OCI-LY1 (cell line): ENCODE results near the gene CACNA1C.

Experiments
- H2AFZ ChIP-seq: fragments of 200-600 bp; sonication (generic), shearing (Covaris generic); 2 replicates; pipeline ENCODE4 v1.6.0; 2014; ENCODE audit warnings: antibody characterized with exemption, mild to moderate bottlenecking, low read length
- H3F3A ChIP-seq: fragments of 200-600 bp; sonication (generic), shearing (Covaris generic); 2 replicates; pipeline ENCODE4 v1.6.0; 2014; ENCODE audit warnings: mild to moderate bottlenecking, antibody characterized with exemption, low read length, moderate library complexity; ENCODE audit not compliant: insufficient read depth
- H3K27ac ChIP-seq: fragments of 200-600 bp; sonication (generic); 2 replicates; pipeline ENCODE4 v1.5.1; 2014; ENCODE audit warnings: low read length, mixed run types, mild to moderate bottlenecking, low read depth; ENCODE audit not compliant: poor library complexity, severe bottlenecking
- H3K27me3 ChIP-seq: fragments of 200-600 bp; sonication (generic); 2 replicates; pipeline ENCODE4 v1.6.0; 2014; ENCODE audit warnings: antibody characterized with exemption, mild to moderate bottlenecking, low read length, moderate library complexity; ENCODE audit not compliant: insufficient read depth
- H3K36me3 ChIP-seq: fragments of 200-600 bp; sonication (generic); 2 replicates; pipeline ENCODE4 v1.6.1; 2014; ENCODE audit warnings: mild to moderate bottlenecking, antibody characterized with exemption, low read length, moderate library complexity, mixed read lengths; ENCODE audit not compliant: insufficient read depth
- H3K4me1 ChIP-seq: fragments of 200-600 bp; sonication (generic); 2 replicates; pipeline ENCODE4 v1.5.1; 2014; ENCODE audit warnings: mild to moderate bottlenecking, low read length, moderate library complexity; ENCODE audit not compliant: insufficient read depth, severe bottlenecking
- H3K4me2 ChIP-seq: fragments of 200-600 bp; sonication (generic), shearing (Covaris generic); 2 replicates; pipeline ENCODE4 v1.6.1; 2014; ENCODE audit warnings: low read length
- H3K4me3 ChIP-seq: fragments of 200-600 bp; sonication (generic); 2 replicates; pipeline ENCODE4 v1.5.1; 2014; ENCODE audit warnings: low read length, low read depth, mild to moderate bottlenecking, mixed read lengths; ENCODE audit not compliant: poor library complexity, severe bottlenecking
- H3K79me2 ChIP-seq: fragments of 200-600 bp; shearing (Covaris generic); 2 replicates; pipeline ENCODE4 v1.6.1; 2016; ENCODE audit warnings: mixed run types, low read length, mixed read lengths; ENCODE audit not compliant: insufficient read depth
- H3K9ac ChIP-seq: fragments of 200-600 bp; sonication (generic), shearing (Covaris generic); 2 replicates; pipeline ENCODE4 v1.6.1; 2014; ENCODE audit warnings: mild to moderate bottlenecking, low read length, mixed read lengths
- H3K9me2 ChIP-seq: fragments of 200-600 bp; sonication (generic), shearing (Covaris generic); 2 replicates; pipeline ENCODE4 v1.6.1; 2014; ENCODE audit warnings: low read depth, mild to moderate bottlenecking, low read length, mixed read lengths
- H3K9me3 ChIP-seq: fragments of 200-600 bp; shearing (Covaris generic); 2 replicates; pipeline ENCODE4 v1.6.1; 2014; ENCODE audit warnings: low read length, mixed read lengths
- H4K20me1 ChIP-seq: fragments of 200-600 bp; sonication (generic), shearing (Covaris generic); 2 replicates; pipeline ENCODE4 v1.6.0; 2016; ENCODE audit warnings: mild to moderate bottlenecking, low read length; ENCODE audit not compliant: insufficient read depth
- EZH2 ChIP-seq: fragments of 200-600 bp; sonication (generic), shearing (Covaris generic); IDR thresholded peaks from 2 replicates; pipeline ENCODE4 v1.8.0; 2017; ENCODE audit warnings: borderline replicate concordance, mixed run types, mild to moderate bottlenecking, antibody characterized with exemption, low read length, moderate library complexity, mixed read lengths
- TF ChIP-seq, protein P1 (sequence below): fragments of 200-600 bp; sonication (generic), shearing (Covaris generic); IDR thresholded peaks from 2 replicates; pipeline ENCODE4 v1.5.1; 2017; ENCODE audit warnings: mild to moderate bottlenecking, antibody characterized with exemption, low read length, moderate library complexity, mixed read lengths

Gene CACNA1C

DNA sequence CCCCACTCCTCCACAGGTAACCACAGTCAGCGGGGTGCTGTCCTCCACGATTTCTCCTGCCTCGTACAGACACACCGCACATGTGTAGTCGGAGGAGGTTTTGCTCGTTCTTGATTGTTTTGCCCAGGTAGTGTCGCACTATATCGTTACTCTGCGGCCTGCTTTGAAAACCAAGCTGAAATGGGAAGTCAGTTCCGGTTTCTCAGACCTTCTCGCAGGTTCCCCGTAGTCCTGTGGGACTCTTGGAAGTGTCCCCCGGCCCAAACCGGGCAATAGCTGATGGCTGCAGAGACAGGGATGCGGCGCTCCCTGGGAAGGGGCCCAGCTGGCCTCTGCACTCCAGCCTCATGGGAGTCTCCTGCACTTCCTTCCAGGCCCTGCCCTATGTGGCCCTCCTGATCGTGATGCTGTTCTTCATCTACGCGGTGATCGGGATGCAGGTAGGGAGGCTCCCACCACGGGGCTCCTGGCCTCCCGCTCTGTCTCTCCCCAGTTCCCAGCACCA, 600.7 kb downstream of the CACNA1C start:
- Histone ChIP-seq H3K27ac (no peak overlapping the region), H3K9me2 (no peaks in the 10 kb centered on the region), H4K20me1 (no peaks in the 10 kb centered on the region), H3K9me3 (no peaks in the 10 kb centered on the region), H3K36me3 (no peaks in the 10 kb centered on the region), H3K79me2 (no peaks in the 10 kb centered on the region), H3K9ac (no peak overlapping the region), H3K4me3 (no peak overlapping the region), H3K4me2 (no peak overlapping the region), H3K4me1 (no peaks in the 10 kb centered on the region), H3F3A (no peaks in the 10 kb centered on the region), H2AFZ (no peak overlapping the region), H3K27me3 (no peaks in the 10 kb centered on the region)
- no peak for TF ChIP-seq EZH2
- TF ChIP-seq, protein P1, sequence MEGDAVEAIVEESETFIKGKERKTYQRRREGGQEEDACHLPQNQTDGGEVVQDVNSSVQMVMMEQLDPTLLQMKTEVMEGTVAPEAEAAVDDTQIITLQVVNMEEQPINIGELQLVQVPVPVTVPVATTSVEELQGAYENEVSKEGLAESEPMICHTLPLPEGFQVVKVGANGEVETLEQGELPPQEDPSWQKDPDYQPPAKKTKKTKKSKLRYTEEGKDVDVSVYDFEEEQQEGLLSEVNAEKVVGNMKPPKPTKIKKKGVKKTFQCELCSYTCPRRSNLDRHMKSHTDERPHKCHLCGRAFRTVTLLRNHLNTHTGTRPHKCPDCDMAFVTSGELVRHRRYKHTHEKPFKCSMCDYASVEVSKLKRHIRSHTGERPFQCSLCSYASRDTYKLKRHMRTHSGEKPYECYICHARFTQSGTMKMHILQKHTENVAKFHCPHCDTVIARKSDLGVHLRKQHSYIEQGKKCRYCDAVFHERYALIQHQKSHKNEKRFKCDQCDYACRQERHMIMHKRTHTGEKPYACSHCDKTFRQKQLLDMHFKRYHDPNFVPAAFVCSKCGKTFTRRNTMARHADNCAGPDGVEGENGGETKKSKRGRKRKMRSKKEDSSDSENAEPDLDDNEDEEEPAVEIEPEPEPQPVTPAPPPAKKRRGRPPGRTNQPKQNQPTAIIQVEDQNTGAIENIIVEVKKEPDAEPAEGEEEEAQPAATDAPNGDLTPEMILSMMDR: no peak

DNA sequence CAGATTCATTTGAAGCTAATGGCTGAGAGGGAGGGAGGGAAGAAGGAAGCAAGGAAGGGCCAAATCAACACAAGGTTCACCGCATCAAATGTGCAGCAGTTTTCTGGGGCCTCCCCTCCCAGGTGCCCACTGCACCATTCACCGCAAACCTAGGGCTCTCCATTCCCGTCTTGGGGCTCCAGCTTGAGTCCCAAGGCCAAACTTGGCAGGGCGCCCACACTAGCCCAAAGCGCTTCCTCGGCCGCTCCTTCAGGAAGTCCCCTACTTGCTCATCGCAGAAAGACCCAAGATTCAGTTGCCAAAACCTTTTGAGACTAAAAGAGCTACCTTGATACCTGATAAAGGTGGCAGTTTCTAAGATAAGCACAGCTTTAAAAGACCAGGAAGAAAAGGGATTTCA, 601.5 kb downstream of the CACNA1C start:
- Histone ChIP-seq H3K79me2 (no peaks in the 10 kb centered on the region), H3K9me2 (no peaks in the 10 kb centered on the region), H3K4me1 (no peaks in the 10 kb centered on the region), H2AFZ (no peak overlapping the region), H3K27me3 (no peaks in the 10 kb centered on the region), H3K4me2 (no peak overlapping the region), H3K9ac (no peak overlapping the region), H3K9me3 (no peaks in the 10 kb centered on the region), H4K20me1 (no peaks in the 10 kb centered on the region), H3K27ac (no peak overlapping the region), H3F3A (no peaks in the 10 kb centered on the region), H3K36me3 (no peaks in the 10 kb centered on the region), H3K4me3 (no peak overlapping the region)
- no peak for TF ChIP-seq EZH2
- TF ChIP-seq, protein P1: no peak

DNA sequence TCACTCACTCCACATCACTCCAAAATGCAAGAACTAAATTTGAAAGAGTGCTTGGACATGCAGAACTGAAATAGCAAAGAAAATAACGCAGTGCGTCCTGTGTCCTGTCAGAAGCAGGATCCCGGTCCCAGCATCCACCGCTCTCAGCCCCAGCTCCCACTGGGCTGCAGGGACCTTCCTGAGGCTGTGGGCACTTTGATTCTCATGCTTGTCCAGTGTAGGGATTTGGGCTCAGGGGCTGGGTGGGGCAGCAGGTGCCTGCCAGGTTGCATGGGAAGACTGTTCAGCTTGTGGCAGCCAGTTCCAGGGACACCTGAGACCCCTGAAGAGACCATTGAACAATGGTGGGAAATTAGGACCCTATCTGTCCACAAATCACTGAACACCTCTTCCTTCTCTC, 602.0 kb downstream of the CACNA1C start:
- Histone ChIP-seq H3K9me2 (no peaks in the 10 kb centered on the region), H3K79me2 (no peaks in the 10 kb centered on the region), H3K9me3 (no peaks in the 10 kb centered on the region), H3K27me3 (no peaks in the 10 kb centered on the region), H3K9ac (no peak overlapping the region), H3K27ac (no peak overlapping the region), H3F3A (no peaks in the 10 kb centered on the region), H3K4me1 (no peaks in the 10 kb centered on the region), H4K20me1 (no peaks in the 10 kb centered on the region), H2AFZ (no peak overlapping the region), H3K4me2 (no peak overlapping the region), H3K4me3 (no peak overlapping the region), H3K36me3 (no peaks in the 10 kb centered on the region)
- TF ChIP-seq, protein P1: no peak
